NCI-H2196 treated with DMSO at 0.1 percent for 48 hours (cell line): ENCODE measurements around the gene MRPL49.

Source experiments
- DNase-seq: peaks from one replicate; lab custom pipeline; 2025; ENCODE audit not compliant: unreplicated experiment; lab: John Stamatoyannopoulos, UW

MRPL49 gene

GRCh38 chr11:65121865-65122696 lies at the start of gene MRPL49, which contains the start of gene FAU:
TSS of gene MRPL49 (plus strand) at chr11:65122321. CDS start at chr11:65122347, 26 bp downstream.
TSS of gene FAU (minus strand) at chr11:65122134. CDS start at chr11:65121813, 321 bp downstream.
- DNase-seq: peak; percentile 96

- no peak for DNase-seq
Measured at GRCh38 chr11:65072631-65072966, 49.5 kb upstream of the MRPL49 start.

- no peak for DNase-seq
Measured at GRCh38 chr11:65077451-65077850, 44.7 kb upstream of the MRPL49 start.

DNA sequence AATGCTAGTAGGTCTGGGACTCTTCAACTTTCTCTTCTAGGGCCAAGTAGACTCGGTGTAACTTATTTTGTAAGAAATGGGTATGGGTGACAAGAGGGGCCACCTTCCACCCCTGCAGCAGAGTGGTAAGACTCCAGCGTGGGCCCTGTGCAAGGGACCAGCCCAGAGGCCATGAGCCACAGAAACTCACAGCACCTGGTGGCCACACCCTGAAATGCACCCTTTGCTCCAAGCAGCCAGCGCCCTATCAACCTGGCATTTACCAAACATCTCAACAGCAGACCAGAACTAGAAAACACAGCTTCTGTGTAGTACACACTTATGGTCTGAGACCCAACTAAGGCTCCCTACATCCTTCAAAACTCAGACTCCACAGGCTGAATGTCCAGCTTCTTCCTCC lies 44.0 kb upstream of the MRPL49 start:
- no peak for DNase-seq

DNA sequence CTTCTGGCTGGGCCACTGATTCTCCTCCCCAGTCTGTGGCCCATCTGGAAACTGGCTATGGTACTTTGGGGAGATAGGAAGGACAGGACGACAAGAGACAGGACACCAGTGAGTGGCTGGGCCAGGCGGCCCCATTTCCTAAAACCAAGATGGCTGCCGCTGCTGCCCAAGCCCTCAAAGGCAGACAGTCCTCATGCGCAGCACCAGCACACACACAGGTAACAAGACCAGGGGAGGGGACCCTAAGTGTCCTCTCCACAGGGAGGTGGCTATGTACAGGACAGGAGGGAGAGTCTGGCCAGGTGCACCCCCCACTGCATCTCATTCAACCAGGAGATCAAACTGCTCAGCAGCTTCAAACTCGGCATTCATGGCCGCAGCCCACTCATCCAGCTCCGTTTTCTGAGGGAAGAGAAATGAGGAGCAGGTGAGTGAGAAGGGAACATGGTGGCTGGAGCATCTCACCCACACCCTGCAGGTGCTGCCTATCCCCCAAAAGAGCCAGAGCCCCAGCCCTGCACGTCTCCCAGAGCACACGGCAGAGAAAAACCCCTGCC lies 43.3 kb upstream of the MRPL49 start:
- no peak for DNase-seq

GRCh38 chr11:65083134-65083833 lies 38.8 kb upstream of the MRPL49 start:
- no peak for DNase-seq

GRCh38 chr11:65083834-65084597 lies 38.1 kb upstream of the MRPL49 start, which contains the start of the genes CDCA5 and ZFPL1:
TSS of gene CDCA5 (minus strand) at chr11:65084040. CDS start at chr11:65083978, 62 bp downstream.
TSS of gene ZFPL1 (plus strand) at chr11:65084222. CDS start at chr11:65084699, 477 bp downstream.
- peak; percentile 93 for DNase-seq

GRCh38 chr11:65084598-65085375 lies 37.3 kb upstream of the MRPL49 start:
- DNase-seq: no peak

- no peak for DNase-seq
Measured at GRCh38 chr11:65085446-65085845, 36.7 kb upstream of the MRPL49 start.

DNA sequence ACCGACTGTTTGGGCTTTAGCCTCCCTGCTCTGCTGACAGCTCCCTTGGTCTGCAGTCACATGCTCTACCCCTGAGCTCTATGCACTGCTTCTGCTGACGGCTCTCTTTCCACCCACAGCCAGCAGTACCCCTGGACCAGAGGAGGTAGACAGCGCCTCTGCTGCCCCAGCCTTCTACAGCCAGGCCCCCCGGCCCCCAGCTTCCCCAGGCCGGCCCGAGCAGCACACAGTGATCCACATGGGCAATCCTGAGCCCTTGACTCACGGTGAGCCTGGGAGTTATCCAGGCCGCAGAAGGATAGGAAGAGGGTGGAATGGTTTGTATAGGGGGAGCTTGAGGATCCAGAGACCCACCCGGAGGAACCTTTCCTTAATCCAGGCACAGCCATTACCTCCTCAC lies 35.3 kb upstream of the MRPL49 start:
- DNase-seq: no peak

DNA sequence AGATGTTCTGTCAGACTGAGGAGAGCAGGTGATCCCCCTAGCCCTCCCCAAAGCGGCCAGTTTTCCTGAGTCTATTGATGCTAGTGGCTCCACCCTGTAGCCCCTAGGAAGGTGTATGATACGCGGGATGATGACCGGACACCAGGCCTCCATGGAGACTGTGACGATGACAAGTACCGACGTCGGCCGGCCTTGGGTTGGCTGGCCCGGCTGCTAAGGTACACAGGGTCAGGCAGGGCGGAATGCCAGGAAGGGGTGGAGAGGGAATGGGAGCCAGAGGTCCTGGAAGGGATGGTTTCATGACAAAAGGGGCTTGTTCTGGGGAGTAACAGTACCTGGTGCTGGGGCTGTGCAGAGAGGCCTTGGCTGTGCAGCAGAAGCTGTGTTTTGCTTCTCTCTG lies 34.9 kb upstream of the MRPL49 start:
- no peak for DNase-seq

- no peak for DNase-seq
Measured at GRCh38 chr11:65087827-65088226, 34.3 kb upstream of the MRPL49 start.

DNA sequence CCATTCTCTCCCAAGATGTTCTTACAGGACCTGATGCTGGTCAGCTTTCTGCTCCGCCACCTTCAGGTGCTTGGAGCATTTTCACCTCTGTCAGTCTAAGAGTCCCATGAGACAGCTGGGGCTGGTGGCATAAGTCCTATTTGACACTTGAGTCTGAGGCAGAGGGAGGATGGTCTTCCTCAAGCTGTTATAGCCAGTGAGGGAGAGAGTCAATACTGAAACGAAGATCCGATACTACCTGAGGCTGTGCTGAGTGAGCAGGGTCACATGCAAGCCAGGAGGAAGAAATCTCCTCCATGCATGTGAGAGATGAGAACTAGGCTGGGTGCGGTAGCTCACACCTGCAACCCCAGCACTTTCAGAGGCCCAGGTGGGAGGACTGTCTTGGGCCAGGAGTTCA lies 32.5 kb upstream of the MRPL49 start:
- no peak for DNase-seq

- no peak for DNase-seq
Measured at GRCh38 chr11:65090628-65091027, 31.5 kb upstream of the MRPL49 start.

DNA sequence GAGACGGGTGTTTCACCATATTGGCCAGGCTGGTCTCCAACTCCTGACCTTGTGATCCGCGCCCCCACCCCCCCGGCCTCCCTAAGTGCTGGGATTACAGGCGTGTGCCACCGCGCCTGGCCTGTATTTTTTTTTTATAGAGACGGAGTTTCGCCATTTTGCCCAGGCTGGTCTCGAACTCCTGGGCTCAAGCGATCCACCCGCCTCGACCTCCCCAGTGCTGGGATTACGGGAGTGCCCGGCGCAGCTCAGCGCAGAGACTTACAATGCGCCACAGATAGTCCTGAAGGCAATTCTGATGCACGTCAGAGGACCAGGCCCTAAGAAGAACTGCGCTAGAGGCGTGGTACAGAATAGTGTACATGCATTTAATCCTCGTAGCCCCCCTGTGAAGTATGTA lies 26.7 kb upstream of the MRPL49 start:
- DNase-seq: no peak

DNA sequence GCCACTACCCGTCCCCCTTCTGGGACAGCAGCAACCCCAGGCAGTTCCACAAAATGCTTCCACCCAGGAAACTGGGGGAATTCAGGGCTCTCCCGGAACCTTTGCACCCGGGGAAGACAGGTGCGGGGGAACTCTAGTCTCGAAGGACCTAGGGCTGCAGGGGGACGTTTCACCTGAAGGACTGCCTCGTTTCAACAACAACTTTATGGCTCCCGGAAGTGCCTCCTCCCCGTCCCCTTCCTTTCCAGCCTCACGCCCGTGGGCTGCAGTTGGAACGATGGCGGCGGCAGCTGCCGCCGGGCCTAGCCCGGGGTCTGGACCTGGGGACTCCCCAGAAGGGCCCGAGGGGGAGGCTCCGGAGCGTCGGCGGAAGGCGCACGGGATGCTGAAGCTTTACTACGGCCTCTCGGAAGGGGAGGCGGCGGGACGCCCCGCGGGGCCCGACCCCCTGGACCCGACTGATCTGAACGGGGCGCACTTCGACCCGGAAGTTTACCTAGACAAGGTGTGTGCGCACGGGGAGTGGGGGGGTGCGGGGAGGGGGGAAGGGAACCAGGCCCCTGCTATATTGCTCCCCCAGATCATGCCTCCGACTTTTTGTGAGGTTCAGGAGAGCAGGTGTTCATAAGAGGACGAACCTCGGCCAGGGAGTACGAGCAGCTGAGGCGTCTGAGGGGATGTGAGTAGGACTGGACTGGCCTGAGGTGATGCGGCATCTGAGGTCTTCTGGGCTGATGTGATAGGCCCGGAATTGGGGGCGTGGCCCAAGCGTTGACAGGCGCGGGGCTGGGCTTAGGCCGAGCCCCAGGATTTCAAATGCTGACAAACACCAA lies 25.9 kb upstream of the MRPL49 start, which contains the start of gene VPS51:
Gene VPS51 (plus strand): TSS at position 241 of the 833 bp plus-strand sequence. CDS start 37 bp downstream, at position 278.
- DNase-seq: peak; percentile 83

DNA sequence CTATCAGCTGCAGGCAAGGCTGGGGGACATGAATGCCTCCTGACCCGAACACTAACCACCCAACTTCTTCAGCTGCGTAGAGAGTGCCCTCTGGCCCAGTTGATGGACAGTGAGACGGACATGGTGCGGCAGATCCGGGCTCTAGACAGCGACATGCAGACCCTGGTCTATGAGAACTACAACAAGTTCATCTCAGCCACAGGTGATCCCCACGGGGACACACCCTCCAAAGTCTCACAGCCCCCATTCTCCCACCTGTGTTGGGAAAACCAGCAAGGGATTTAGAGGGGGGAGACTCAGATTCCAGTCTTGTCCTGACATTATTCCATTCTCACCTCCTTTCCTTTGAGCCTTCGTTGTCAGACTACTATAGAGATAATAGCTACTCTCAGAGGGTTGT lies 25.2 kb upstream of the MRPL49 start:
- DNase-seq: no peak

DNA sequence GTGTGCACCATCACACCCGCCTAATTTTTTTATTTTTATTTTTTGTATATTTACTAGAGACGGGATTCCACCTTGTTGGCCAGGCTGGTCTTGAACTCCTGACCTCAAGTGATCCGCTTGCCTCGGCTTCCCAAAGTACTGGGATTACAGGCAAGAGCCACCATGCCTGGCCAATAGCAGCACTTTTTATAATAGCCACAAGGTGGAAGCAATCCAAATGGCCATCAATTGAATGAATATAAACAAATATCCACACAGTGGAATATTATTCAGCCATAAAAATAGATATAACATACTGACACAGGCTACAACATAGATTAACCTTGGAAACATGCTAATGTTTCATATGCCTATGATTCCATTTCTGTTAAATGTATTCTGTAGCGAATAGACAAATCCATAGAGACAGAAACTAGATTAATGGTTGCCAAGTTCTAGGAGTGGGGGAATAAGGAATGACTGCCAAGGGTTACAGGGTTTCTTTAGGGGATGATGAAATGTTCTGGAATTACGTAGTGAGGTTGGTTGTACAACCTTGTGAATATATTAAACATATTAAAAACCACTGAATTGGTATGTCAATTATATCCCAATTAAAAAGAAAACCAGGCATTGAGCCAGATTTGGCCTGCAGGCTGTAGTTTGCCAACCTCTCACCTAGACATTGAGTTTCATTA lies 21.3 kb upstream of the MRPL49 start:
- DNase-seq: no peak
